ENCODE results near the gene CLEC3B.
"Not testable (repeated sequence)": the region's sequence is repeated elsewhere in the genome, so short reads cannot be mapped to it uniquely, and the experiment has no call there.

CLEC3B gene

GRCh38 chr3:45026038-45026437 is at the start of gene CLEC3B:
Gene CLEC3B, plus strand, starts transcription at chr3:45026303. Its CDS starts 60 bp downstream, at chr3:45026363.
- DNase-seq = no peak

GRCh38 chr3:44981220-44981619 is 44.9 kb upstream of the CLEC3B start:
- no peak for DNase-seq

GRCh38 chr3:44981751-44982150 is 44.4 kb upstream of the CLEC3B start:
- DNase-seq = peak in 1 of 3 donors; percentile 47

GRCh38 chr3:44982817-44983216 is 43.3 kb upstream of the CLEC3B start:
- DNase-seq = no peak

GRCh38 chr3:44983484-44983941 is 42.6 kb upstream of the CLEC3B start:
- no peak for DNase-seq

GRCh38 chr3:44984335-44984734 is 41.8 kb upstream of the CLEC3B start:
- DNase-seq = peak in 2 of 3 donors; percentile 37

- not testable (repeated sequence) for DNase-seq
Observed at GRCh38 chr3:44986330-44986729, 39.8 kb upstream of the CLEC3B start.

- DNase-seq = no peak
Observed at GRCh38 chr3:44987332-44987731, 38.8 kb upstream of the CLEC3B start.

- peak; percentile 36 to 40 (median 38) for DNase-seq
Observed at GRCh38 chr3:44988073-44988472, 38.0 kb upstream of the CLEC3B start.

- DNase-seq = no peak
Observed at GRCh38 chr3:44989141-44989540, 37.0 kb upstream of the CLEC3B start.

- DNase-seq = peak; percentile 11 to 45 (median 28)
Observed at GRCh38 chr3:44989636-44990373, 36.3 kb upstream of the CLEC3B start.

- no peak for DNase-seq
Observed at GRCh38 chr3:44991326-44991725, 34.8 kb upstream of the CLEC3B start.

GRCh38 chr3:44992555-44993470 is 33.3 kb upstream of the CLEC3B start:
- peak; percentile 25 to 62 (median 53) for DNase-seq

- DNase-seq = no peak
Observed at GRCh38 chr3:44993471-44994205, 32.5 kb upstream of the CLEC3B start.

GRCh38 chr3:44995142-44995770 is 30.8 kb upstream of the CLEC3B start:
- no peak for DNase-seq

- no peak for DNase-seq
Observed at GRCh38 chr3:44996556-44996969, 29.5 kb upstream of the CLEC3B start.

GRCh38 chr3:44999782-45000181 is 26.3 kb upstream of the CLEC3B start:
- no peak for DNase-seq

GRCh38 chr3:45000823-45001222 is 25.3 kb upstream of the CLEC3B start:
- DNase-seq = no peak

GRCh38 chr3:45001738-45002137 is 24.4 kb upstream of the CLEC3B start:
- no peak for DNase-seq

- DNase-seq = no peak
Observed at GRCh38 chr3:45002139-45002660, 23.9 kb upstream of the CLEC3B start.

GRCh38 chr3:45002720-45003119 is 23.4 kb upstream of the CLEC3B start:
- no peak for DNase-seq

GRCh38 chr3:45003406-45003805 is 22.7 kb upstream of the CLEC3B start:
- no peak for DNase-seq

All from suppressor macrophage treated with lipopolysaccharide for 1 hour (primary cell).